Stomach smooth muscle (tissue), 2 donors: ENCODE data around the gene PYCR2.
A peak's percentile ranks its signal among the peaks of the same experiment; 100 is the strongest.

Experiments used
- H3K27ac ChIP-seq: one replicate; pipeline ENCODE4 v1.7.0; 2013; ENCODE audit warnings: mild to moderate bottlenecking, low read length, inconsistent platforms
- H3K27me3 ChIP-seq, 2 donors: one replicate each; pipeline ENCODE4 v1.7.0; 2013; ENCODE audit warnings: low read length in 2 of 2; ENCODE audit not compliant: insufficient read depth in 2 of 2, control insufficient read depth in 1 of 2
- H3K36me3 ChIP-seq, 2 donors: one replicate each; pipeline ENCODE4 v1.7.0; 2013; ENCODE audit warnings: low read length in 2 of 2; ENCODE audit not compliant: control insufficient read depth in 2 of 2, insufficient read depth in 2 of 2
- H3K4me1 ChIP-seq: one replicate; pipeline ENCODE4 v1.7.0; 2013; ENCODE audit warnings: low read length; ENCODE audit not compliant: control insufficient read depth, insufficient read depth
- H3K4me3 ChIP-seq, 2 donors: one replicate each; pipeline ENCODE4 v1.7.0; 2013; ENCODE audit warnings: low read length in 2 of 2
- H3K9ac ChIP-seq, 2 donors: one replicate each; pipeline ENCODE4 v1.7.0; 2013; ENCODE audit warnings: low read length in 2 of 2, mild to moderate bottlenecking in 1 of 2
- H3K9me3 ChIP-seq, 2 donors: one replicate each; pipeline ENCODE4 v1.7.0; 2013; ENCODE audit warnings: low read length in 2 of 2; ENCODE audit not compliant: control insufficient read depth in 2 of 2
- donor health status: healthy.
- donor health status: Pancreatic carcinoma.

Gene PYCR2

DNA sequence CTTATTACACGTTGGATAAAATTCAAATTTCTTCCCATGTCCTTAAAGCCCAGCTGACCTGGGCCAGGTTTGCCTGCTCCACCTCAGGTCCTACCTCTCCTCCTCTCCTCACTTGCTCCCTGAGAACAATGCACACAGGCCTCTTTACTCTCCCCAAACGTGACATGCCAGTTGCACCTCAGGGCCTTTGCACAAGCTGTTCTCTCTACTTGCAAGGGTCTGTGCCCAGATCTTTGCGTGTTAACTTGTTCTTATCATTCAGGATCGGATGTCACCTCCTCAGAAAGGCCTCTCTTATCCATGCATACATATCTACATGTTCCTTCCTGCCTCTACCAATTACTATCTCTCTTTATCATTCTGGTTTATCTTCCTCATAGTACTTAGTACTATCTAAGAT lies 20.4 kb downstream of the PYCR2 start:
- no peaks in the 10 kb centered on the region for H3K9me3 ChIP-seq
- no peaks in the 10 kb centered on the region for H3K4me1 ChIP-seq

GRCh38 chr1:225899044-225899925 lies 24.8 kb downstream of the PYCR2 start:
- Histone ChIP-seq H3K36me3 (no peaks in the 10 kb centered on the region), H3K4me3 (no peak overlapping the region), H3K27me3 (no peaks in the 10 kb centered on the region), H3K9ac (no peak overlapping the region), H3K4me1 (peaks cover 4% of the 10 kb centered on the region), H3K27ac (no peak overlapping the region), H3K9me3 (no peaks in the 10 kb centered on the region)

More for the DNA sequence above, 20.4 kb downstream of the PYCR2 start:
- no peaks in the 10 kb centered on the region for H3K36me3 ChIP-seq
- H3K4me3 ChIP-seq: no peak overlapping the region
- H3K9ac ChIP-seq: no peak overlapping the region
- H3K27ac ChIP-seq: no peak overlapping the region
- no peaks in the 10 kb centered on the region for H3K27me3 ChIP-seq

DNA sequence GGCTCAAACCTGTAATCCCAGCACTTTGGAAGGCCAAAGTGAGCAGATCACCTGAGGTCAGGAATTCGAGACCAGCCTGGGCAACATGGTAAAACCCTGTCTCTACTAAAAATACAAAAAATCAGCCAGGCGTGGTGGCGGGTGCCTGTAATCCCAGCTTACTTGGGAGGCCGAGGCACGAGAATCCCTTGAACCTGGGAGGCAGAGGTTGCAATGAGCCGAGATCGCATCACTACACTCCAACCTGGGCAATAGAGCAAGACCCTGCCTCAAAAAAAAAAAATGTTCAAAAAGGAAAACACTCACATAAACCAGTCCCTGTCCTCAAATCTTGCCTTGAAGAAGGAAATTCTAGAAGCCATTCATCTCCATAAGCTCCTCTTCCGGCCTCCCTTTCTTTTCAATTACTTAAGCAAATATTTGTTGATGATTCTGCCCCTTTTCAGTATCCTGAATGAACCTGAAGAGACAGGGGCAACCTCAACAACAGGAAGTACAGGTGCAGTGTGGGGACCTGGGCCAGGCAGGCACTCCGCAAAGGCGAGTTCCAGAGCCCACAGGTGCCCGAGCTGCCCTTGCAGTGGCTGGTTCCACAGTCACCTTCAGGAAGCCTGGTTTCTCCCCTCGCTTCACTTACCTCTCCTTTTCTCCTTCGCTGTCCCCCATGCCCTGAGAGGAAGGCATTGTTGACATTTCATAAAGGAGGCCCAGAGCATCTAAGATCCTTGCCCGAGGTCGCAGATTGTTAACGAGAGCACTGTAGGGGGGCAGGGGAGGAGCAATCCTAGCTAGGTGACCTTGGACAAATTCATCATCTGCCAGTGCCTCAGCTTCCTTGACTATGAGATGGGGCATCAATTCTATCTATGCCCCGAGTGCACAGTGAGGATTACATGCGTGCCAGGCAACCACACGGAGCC lies 26.2 kb downstream of the PYCR2 start:
- no peak overlapping the region for H3K9ac ChIP-seq
- no peaks in the 10 kb centered on the region for H3K9me3 ChIP-seq
- H3K27me3 ChIP-seq: no peaks in the 10 kb centered on the region
- H3K27ac ChIP-seq: no peak overlapping the region
- no peaks in the 10 kb centered on the region for H3K36me3 ChIP-seq
- peaks cover 4% of the 10 kb centered on the region for H3K4me1 ChIP-seq
- H3K4me3 ChIP-seq: no peak overlapping the region

DNA sequence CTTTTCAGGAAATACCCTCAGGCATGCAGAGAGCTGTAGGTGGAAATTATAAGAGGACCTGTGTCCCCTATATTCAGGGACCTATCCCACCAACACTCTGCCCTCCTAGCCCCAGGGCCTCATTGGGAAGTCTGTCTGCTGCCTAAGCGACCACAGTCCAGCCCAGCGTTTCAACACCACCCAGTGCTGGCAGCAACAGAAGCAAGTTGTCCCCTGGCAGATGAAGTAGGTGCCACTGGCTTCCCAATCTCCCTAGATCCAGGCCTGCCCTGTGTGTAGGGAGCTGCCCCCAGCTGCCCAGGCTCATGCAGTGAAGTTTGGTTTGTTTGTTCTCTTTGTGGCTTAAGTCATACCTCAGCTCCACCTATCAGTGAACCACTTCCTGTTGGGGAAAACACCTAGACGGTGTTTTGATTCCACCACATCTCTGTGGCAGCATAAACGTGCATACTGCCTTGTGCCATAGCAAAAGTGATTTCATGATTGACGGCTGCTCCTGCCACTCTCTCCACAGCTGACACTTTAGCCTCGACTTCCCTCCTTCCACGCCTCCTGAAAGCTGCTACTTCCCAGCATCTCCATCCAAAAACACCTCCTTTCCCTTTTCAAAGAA lies 27.0 kb downstream of the PYCR2 start:
- no peaks in the 10 kb centered on the region for H3K27me3 ChIP-seq
- H3K36me3 ChIP-seq: no peaks in the 10 kb centered on the region
- H3K4me1 ChIP-seq: peaks cover 4% of the 10 kb centered on the region
- no peaks in the 10 kb centered on the region for H3K9me3 ChIP-seq
- peak overlapping the region in 1 of 2 donors; percentile 13 for H3K9ac ChIP-seq
- no peak overlapping the region for H3K4me3 ChIP-seq
- H3K27ac ChIP-seq: no peak overlapping the region

DNA sequence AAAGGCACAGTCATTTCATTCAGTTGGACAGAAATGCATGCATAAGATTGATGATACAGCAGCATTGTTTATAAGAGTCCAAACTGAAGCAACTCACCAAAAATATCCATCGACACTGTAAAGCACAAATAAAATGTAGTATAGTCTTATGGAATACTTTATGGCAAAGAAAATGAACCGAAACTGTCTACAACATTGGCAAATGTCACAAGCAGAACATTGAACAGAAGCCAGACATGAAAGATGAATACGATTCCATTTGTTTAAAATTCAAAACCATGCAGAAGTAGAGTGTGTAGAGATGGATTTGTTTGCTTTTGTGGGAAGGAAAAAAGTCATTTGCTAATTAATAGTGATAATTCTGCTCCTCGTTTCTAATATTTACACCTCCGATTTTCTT lies 27.6 kb downstream of the PYCR2 start:
- Histone ChIP-seq H3K4me1 (peaks cover 4% of the 10 kb centered on the region), H3K4me3 (no peak overlapping the region), H3K36me3 (no peaks in the 10 kb centered on the region), H3K27ac (no peak overlapping the region), H3K9ac (no peak overlapping the region), H3K9me3 (no peaks in the 10 kb centered on the region), H3K27me3 (no peaks in the 10 kb centered on the region)

- Histone ChIP-seq H3K9ac (no peak overlapping the region), H3K27me3 (no peaks in the 10 kb centered on the region), H3K36me3 (no peaks in the 10 kb centered on the region), H3K27ac (no peak overlapping the region), H3K4me1 (peaks cover 4% of the 10 kb centered on the region), H3K4me3 (no peak overlapping the region), H3K9me3 (no peaks in the 10 kb centered on the region)
Measured at GRCh38 chr1:225892307-225892706, 31.7 kb downstream of the PYCR2 start.

DNA sequence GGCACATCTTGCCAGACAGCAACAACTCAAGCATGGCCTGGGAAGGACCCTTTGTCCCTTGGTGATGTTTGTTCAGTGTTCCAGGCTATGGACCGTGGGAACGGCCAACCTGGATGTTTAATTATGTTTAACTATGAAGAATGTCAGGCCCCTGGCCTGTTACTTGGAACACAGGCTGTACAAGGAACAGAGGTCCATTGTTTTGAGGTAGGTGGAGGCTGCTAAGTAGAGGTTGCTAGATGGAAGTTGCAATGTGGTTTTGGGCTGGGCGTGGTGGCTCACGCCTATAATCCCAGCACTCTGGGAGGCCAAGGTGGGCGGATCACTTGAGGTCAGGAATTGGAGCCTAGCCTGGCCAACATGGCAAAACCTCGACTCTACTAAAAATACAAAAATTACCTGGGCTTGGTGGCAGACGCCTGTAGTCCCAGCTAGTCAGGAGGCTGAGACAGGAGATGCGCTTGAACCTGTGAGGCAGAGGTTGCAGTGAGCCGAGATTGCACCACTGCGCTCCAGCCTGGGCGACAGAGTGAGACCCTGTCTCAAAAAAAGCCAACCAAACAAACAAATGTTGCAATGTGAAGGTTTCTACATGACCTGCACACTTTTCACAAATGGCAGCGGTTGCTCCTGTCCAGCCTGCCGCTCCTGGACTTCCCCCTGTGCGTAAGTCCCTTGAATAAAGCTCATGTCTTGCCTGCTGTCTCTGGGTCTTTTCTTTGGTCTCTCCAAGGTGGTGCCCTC lies 32.6 kb downstream of the PYCR2 start:
- H3K9ac ChIP-seq: no peak overlapping the region
- no peaks in the 10 kb centered on the region for H3K4me1 ChIP-seq
- H3K27ac ChIP-seq: no peak overlapping the region
- H3K36me3 ChIP-seq: no peaks in the 10 kb centered on the region
- H3K27me3 ChIP-seq: no peaks in the 10 kb centered on the region
- no peaks in the 10 kb centered on the region for H3K9me3 ChIP-seq
- no peak overlapping the region for H3K4me3 ChIP-seq

DNA sequence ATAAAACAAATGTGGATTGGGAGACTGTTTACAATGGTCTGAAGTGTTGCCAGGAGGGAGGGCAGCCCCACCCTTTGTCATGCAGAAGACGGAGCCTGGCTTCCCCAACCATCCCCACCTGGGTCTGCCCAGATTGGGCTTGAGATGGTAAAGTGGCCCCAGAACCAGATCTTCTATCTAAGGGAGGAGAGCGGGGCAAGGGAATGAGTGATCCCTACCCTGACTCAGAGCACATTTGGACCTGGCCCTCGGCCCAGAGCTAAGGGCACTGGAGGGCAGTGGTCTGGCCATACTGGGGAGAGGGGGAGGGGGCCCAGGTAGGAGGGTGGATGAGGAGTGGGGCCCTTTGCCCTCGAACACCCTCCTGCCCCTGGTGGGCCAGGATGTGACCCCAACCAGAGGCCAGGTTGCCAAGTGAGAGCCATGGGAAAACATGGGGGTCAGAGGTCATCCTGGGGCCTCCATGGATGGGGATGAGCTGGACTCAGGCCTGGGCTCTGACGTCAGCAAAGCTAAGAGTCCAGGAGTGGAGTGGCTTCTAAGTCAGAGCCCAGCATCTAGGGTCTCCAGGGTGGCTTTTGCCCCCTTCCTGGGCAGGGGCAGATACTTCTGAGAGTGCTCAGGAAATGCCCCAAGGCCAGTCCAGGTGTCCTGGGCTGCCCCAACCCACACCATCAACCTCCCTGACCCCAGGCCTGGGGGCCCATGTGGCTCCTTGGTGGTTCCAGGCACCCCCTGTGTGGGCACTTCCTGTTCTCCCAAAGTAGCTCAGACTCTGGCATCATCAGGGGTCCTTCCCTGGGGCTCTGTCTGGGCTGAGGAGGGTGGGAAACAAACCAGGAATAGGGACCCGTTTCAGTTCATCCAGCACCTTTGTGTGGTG lies 33.5 kb downstream of the PYCR2 start:
- Histone ChIP-seq H3K27ac (no peak overlapping the region), H3K27me3 (no peaks in the 10 kb centered on the region), H3K4me1 (no peaks in the 10 kb centered on the region), H3K4me3 (no peak overlapping the region), H3K9me3 (no peaks in the 10 kb centered on the region), H3K36me3 (no peaks in the 10 kb centered on the region), H3K9ac (no peak overlapping the region)

DNA sequence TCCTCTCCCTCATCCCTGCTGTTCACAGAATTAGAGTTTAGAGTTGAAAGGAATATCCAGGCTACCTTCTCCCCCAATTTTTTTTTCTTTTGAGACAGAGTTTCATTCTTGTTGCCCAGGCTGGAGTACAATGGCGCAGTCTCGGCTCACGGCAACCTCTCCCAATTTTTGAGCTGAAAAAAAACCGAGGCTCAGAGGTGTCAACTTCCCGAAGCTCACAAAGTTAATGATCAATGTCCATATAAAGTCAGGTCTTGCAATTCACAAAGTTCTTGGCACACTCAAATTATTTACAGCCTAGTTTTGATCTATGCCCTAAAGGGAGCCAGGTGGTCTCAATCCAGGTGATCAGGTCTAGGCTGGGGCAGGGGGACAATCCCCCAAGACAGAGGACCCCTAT lies 34.3 kb downstream of the PYCR2 start:
- Histone ChIP-seq H3K27me3 (no peaks in the 10 kb centered on the region), H3K4me1 (no peaks in the 10 kb centered on the region), H3K36me3 (no peaks in the 10 kb centered on the region), H3K27ac (no peak overlapping the region), H3K4me3 (no peak overlapping the region), H3K9ac (no peak overlapping the region), H3K9me3 (no peaks in the 10 kb centered on the region)
